Activated CD8-positive, alpha-beta T cell treated with anti-CD3 and anti-CD28 coated beads, Interleukin-2, amount 10 ng/mL, durations not matched to agents 7 days and 5 days (primary cell): Measurements from ENCODE around the gene A4GALT. TPM values are rescaled to one million over a fixed set of nuclear protein-coding genes. Genes with fewer than 3 reads are reported as not detected.

Experiments used
- ATAC-seq: fragments of 150-1000 bp; cut with Tn5 transposase; one replicate; pipeline ENCODE4 v1.10.0; 2021; ENCODE audit warnings: moderate library complexity
- CTCF ChIA-PET: fragments of 350-600 bp; sonication (Branson Sonifier 250); formaldehyde crosslinking; loops from one replicate; lab custom pipeline; 2021; ENCODE audit warnings: antibody characterized with exemption; lab: Charles Lee
- POLR2A ChIA-PET: fragments of 350-600 bp; sonication (Branson Sonifier 250); formaldehyde crosslinking; loops from one replicate; lab custom pipeline; 2021; ENCODE audit warnings: antibody characterized with exemption; lab: Charles Lee
- DNase-seq: peaks from one replicate; pipeline ENCODE4 v3.0.0-alpha.2; 2020
- H3K27ac Mint-ChIP-seq: one replicate; pipeline ENCODE4 v1.8.0; 2021; ENCODE audit warnings: mild to moderate bottlenecking, mixed read lengths
- H3K27me3 Mint-ChIP-seq: one replicate; pipeline ENCODE4 v1.8.0; 2021; ENCODE audit warnings: low read depth, mixed read lengths
- H3K36me3 Mint-ChIP-seq: one replicate; pipeline ENCODE4 v1.8.0; 2021; ENCODE audit warnings: low read depth, mixed read lengths
- H3K4me1 Mint-ChIP-seq: one replicate; pipeline ENCODE4 v1.8.0; 2021; ENCODE audit warnings: low read depth, mixed read lengths
- H3K4me3 Mint-ChIP-seq: one replicate; pipeline ENCODE4 v1.8.0; 2021; ENCODE audit warnings: mild to moderate bottlenecking, mixed read lengths
- H3K9me3 Mint-ChIP-seq: one replicate; pipeline ENCODE4 v1.8.0; 2022; ENCODE audit warnings: mixed read lengths; ENCODE audit not compliant: insufficient read depth
- total RNA-seq, 2 experiments: library from RNA; stranded (reverse); gene quantifications; one replicate each; pipeline ENCODE4 v1.2.3, GENCODE V29; 2021

A4GALT gene
- total RNA-seq, 2 experiments from 2014 or later = 0.16 TPM; not detected in 1

GRCh38 chr22:42649246-42650099 is 71.2 kb downstream of the A4GALT start, which contains the start of gene CYB5R3:
CYB5R3 (minus strand) TSS chr22:42649392; CDS start chr22:42649315, 77 bp downstream.
- Mint-ChIP-seq H3K4me3 (peak within 1 kb of the TSS; percentile 92), H3K4me1 (peaks cover 22% of the 10 kb centered on the region), H3K27ac (peak within 1 kb of the TSS; percentile 99), H3K27me3 (peaks cover 2% of the 10 kb centered on the region), H3K36me3 (peaks cover 4% of the 10 kb centered on the region), H3K9me3 (no peaks in the 10 kb centered on the region)
- ChIA-PET POLR2A (interaction anchor here (0.6 to 4.2 kb wide), 11 partner anchors 11 to 438 kb away, joined by 3 to 52 read pairs (median 4); partner anchors contain the start of gene POLDIP3), CTCF (interaction anchor here (1.4 to 2.5 kb wide), 2 partner anchors 14 to 28 kb away, joined by 4 to 8 read pairs; no protein-coding TSS in a partner anchor)
- ATAC-seq (peak; percentile 85), DNase-seq (peak; percentile 81)

DNA sequence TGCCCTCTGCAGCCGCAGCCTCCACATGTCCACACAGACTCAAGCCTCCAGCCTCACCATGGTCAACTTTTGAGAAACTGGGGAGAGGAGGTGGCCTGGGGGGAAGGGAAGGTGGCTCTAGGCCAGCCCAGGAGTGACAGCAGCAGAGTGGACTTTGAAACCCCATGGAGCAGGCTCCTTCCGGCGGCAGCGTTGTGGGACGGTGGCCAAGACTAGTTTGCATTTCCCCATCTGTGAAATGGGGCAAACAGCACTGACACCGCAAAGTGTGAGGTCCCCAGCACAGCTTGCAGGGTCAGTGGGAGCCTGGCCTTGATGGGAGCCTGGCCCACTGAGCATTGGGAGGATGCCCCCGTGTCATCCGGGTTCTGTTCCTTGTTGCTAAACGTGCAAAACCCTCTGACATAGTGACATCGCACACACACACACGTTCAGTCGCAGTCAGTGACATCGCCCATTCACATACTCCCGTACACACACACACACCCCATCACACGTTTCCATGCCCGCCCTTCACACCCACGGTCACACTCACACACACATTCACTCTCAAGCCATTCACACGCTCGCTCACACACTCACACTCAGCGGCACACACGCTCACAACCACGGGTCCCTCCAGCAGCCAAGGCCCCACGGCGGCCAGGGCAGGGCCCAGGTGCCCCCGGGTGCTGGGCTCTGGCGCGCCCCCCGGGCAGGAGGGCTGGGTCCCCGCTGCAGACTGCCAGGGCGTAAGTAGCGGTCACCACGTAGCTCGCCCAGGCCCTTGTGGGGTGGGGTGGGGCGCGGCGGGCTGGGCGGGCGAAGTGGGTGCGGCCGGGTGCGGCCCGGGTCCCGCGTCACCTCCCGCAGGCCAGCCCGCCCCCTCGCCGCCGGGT is 72.1 kb downstream of the A4GALT start:
- H3K9me3 Mint-ChIP-seq = no peaks in the 10 kb centered on the region
- ATAC-seq = peak; percentile 74
- CTCF ChIA-PET = interaction anchor here (1.4 to 2.5 kb wide), 2 partner anchors 15 to 27 kb away, joined by 4 to 8 read pairs; no protein-coding TSS in a partner anchor
- H3K27me3 Mint-ChIP-seq = peaks cover 2% of the 10 kb centered on the region
- POLR2A ChIA-PET = interaction anchor here (0.6 to 4.2 kb wide), 10 partner anchors 12 to 450 kb away, joined by 3 to 52 read pairs (median 3); partner anchors contain the start of gene POLDIP3
- H3K4me3 Mint-ChIP-seq = peak overlapping the region; percentile 92
- H3K27ac Mint-ChIP-seq = peak overlapping the region; percentile 99
- peak; percentile 66 for DNase-seq
- peaks cover 4% of the 10 kb centered on the region for H3K36me3 Mint-ChIP-seq
- peaks cover 24% of the 10 kb centered on the region for H3K4me1 Mint-ChIP-seq

DNA sequence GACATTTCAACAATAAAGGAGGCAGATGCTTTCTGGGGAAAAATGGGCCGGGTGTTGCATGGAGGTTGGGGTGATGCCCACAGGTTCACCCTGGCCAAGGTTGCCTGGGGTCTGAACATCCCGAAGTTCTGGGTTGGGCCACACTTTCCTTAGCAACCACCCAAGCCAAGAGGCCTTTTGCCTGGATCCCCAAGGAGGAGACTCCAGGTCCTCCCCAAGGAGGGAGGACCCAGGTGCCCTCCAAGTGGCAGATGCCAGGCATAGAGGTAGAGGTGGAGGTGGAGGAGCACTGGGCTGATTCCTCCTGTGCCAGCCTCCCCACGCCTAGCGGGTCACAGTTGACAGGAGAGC is 72.7 kb downstream of the A4GALT start:
- no peak for DNase-seq
- Mint-ChIP-seq H3K4me1 (peaks cover 24% of the 10 kb centered on the region), H3K36me3 (peaks cover 4% of the 10 kb centered on the region), H3K27me3 (peaks cover 2% of the 10 kb centered on the region), H3K27ac (peak overlapping the region; percentile 99), H3K4me3 (peak overlapping the region; percentile 92), H3K9me3 (no peaks in the 10 kb centered on the region)
- CTCF ChIA-PET = no interaction called here
- ATAC-seq = no peak
- POLR2A ChIA-PET = interaction anchor here (1.0 to 4.2 kb wide), 4 partner anchors 11 to 450 kb away, joined by 3 to 52 read pairs (median 4); partner anchors contain the start of gene POLDIP3

GRCh38 chr22:42646569-42647525 is 73.8 kb downstream of the A4GALT start:
- Mint-ChIP-seq H3K27me3 (peaks cover 2% of the 10 kb centered on the region), H3K4me1 (peaks cover 26% of the 10 kb centered on the region), H3K27ac (no peak overlapping the region), H3K36me3 (peaks cover 4% of the 10 kb centered on the region), H3K9me3 (no peaks in the 10 kb centered on the region), H3K4me3 (no peak overlapping the region)
- POLR2A ChIA-PET = interaction anchor here (1.0 to 4.2 kb wide), 4 partner anchors 13 to 451 kb away, joined by 3 to 52 read pairs (median 4); partner anchors contain the start of gene POLDIP3
- ATAC-seq (no peak), DNase-seq (no peak)
- CTCF ChIA-PET = interaction anchor here (0.6 kb wide), 1 partner anchor 26 kb away, joined by 3 read pairs; no protein-coding TSS in a partner anchor

GRCh38 chr22:42645938-42646568 is 74.6 kb downstream of the A4GALT start:
- DNase-seq = no peak
- no peak overlapping the region for H3K4me3 Mint-ChIP-seq
- H3K4me1 Mint-ChIP-seq = peaks cover 26% of the 10 kb centered on the region
- no peaks in the 10 kb centered on the region for H3K9me3 Mint-ChIP-seq
- no peak for ATAC-seq
- ChIA-PET CTCF (no interaction called here), POLR2A (interaction anchor here (1.0 to 4.2 kb wide), 3 partner anchors 13 to 31 kb away, joined by 4 to 52 read pairs (median 4); partner anchors contain the start of gene POLDIP3)
- H3K27ac Mint-ChIP-seq = no peak overlapping the region
- H3K27me3 Mint-ChIP-seq = peaks cover 2% of the 10 kb centered on the region
- H3K36me3 Mint-ChIP-seq = peaks cover 4% of the 10 kb centered on the region

GRCh38 chr22:42645341-42645937 is 75.2 kb downstream of the A4GALT start:
- DNase-seq = no peak
- Mint-ChIP-seq H3K9me3 (no peaks in the 10 kb centered on the region), H3K4me1 (peaks cover 29% of the 10 kb centered on the region), H3K27ac (no peak overlapping the region), H3K27me3 (no peaks in the 10 kb centered on the region), H3K36me3 (peaks cover 4% of the 10 kb centered on the region), H3K4me3 (no peak overlapping the region)
- CTCF ChIA-PET = no interaction called here
- POLR2A ChIA-PET = no interaction called here
- no peak for ATAC-seq

DNA sequence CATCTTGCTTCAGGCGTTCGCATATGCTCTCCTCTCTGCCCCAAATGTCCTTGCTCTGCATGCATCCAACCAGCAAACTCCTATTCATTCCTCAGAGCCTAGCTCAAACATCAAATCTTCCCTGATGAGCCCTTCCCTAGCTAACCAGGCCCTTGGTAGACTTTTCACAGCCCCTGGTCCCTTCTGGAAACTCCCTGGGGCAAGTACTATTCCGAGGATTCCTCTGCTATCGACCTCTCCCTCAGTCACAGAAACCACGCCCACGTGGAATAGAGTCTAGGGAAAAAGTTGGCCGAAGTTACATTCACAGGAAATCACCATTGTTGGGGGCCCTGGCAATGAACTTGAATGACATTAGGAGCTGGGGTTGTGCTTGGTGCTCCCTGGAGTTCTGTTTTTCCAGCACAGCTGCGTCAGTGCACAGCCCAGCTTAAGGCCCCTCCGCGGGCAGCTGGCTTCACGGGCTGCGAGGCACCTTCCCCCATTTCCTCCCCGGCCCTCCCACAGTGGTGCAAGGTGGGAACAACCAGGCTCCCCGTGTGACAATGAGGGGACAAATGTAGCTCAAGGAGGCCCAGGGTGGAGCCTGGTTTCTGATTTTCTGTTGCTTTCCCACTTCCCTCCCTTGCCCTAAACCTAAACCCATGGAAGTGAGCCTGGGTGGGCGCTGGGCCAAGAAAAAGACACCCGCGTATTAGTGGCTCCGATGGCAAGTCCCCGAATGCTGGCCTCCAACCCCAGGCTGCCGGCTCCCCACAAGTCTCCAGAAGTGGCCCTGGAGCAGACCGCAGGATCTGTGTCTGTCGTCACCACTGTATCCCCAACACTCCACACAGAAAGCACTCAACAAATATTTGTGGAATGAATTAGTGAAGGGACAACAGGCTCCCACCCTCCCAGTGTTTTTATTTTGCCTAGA is 76.0 kb downstream of the A4GALT start:
- CTCF ChIA-PET = no interaction called here
- no peak for ATAC-seq
- Mint-ChIP-seq H3K27ac (no peak overlapping the region), H3K36me3 (peaks cover 4% of the 10 kb centered on the region), H3K4me1 (peaks cover 34% of the 10 kb centered on the region), H3K9me3 (no peaks in the 10 kb centered on the region), H3K4me3 (no peak overlapping the region), H3K27me3 (no peaks in the 10 kb centered on the region)
- POLR2A ChIA-PET = interaction anchor here (4.9 kb wide), 1 partner anchor 30 kb away, joined by 33 read pairs; the partner anchor contains the start of gene POLDIP3
- DNase-seq = no peak

DNA sequence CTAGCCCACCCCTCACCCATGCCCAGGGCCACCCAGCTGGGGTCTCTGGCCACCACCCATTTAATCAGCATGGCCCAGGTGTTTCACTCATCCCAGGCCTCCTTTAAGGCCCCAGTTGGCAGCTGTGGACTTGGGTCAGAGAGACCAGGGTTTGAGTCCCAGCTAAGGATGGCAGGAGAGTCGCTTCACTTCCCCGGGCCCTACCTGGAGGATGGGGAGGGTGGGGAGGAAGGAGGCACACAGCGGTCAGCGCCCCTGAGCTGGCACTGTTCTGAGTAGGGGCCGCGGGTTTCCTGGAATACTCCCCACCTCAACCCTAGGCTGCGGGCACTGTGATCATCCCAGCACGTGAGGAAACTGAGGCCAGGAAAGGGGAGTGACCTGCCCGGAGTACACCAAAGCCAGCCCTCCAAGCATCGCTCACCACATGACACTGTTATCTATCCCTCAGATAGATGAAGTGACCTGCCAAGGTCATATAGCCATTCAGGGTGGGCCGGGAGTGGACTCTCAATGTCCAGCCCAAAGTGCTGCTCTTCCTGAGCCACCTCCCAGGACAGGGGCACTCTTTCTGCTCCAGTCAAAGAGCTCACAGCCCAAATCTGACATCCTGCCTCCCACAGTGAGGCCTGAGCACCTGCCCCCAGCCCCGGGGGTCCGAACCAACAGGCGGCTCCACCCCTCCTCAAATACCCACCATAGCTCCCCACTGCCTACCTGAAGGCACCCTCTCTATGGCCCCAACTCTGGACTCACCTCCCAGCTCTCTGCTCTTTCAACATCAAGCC is 76.8 kb downstream of the A4GALT start:
- no peaks in the 10 kb centered on the region for H3K9me3 Mint-ChIP-seq
- DNase-seq (no peak), ATAC-seq (no peak)
- H3K4me1 Mint-ChIP-seq = peaks cover 32% of the 10 kb centered on the region
- H3K27me3 Mint-ChIP-seq = no peaks in the 10 kb centered on the region
- no peak overlapping the region for H3K27ac Mint-ChIP-seq
- ChIA-PET CTCF (interaction anchor here (2.1 kb wide), 1 partner anchor 22 kb away, joined by 11 read pairs; no protein-coding TSS in a partner anchor), POLR2A (interaction anchor here (4.9 kb wide), 1 partner anchor 29 kb away, joined by 33 read pairs; the partner anchor contains the start of gene POLDIP3)
- peaks cover 4% of the 10 kb centered on the region for H3K36me3 Mint-ChIP-seq
- no peak overlapping the region for H3K4me3 Mint-ChIP-seq
